ENCODE results near the gene TAX1BP1.

- TF ChIP-seq CTCF (IDR thresholded peaks at IDR 0.05; ENCODE audit: borderline replicate concordance, extremely low read depth, low read length, poor library complexity, severe bottlenecking), result no peak
- TF ChIP-seq EZH2 (IDR thresholded peaks at IDR 0.05; ENCODE audit: borderline replicate concordance, low read depth, low read length, severe bottlenecking), result no peak
These were observed 99.1 kb downstream of the TAX1BP1 start for GRCh38 chr7:27839099-27839498.

Data from DND-41 (cell line).